ENCODE data around the gene HMCN2.

The HMCN2 gene

DNA sequence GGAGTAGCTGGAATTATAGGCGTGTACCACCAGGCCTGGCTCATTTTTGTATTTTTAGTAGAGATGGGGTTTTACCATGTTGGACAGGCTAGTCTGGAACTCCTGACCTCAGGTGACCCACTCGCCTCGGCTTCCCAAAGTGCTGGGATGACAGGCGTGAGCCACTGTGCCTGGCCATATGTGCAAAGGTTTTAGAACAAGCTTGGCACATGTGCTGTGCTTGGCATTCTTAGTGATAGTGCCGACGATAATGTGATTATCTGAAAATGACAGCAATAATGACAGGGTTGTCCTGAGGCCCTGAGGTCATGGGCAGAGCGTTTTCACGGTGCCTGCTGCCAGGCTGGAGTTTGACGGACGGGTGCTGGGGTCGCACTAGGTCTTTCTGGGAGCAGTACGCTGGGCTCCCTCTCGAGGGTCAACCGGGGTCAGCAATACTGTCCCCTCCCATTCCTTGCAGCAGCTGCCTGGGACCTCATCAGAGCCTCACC is 42.6 kb downstream of the HMCN2 start:
- DNase-seq (ENCODE audit: low spot score), result no peak

DNA sequence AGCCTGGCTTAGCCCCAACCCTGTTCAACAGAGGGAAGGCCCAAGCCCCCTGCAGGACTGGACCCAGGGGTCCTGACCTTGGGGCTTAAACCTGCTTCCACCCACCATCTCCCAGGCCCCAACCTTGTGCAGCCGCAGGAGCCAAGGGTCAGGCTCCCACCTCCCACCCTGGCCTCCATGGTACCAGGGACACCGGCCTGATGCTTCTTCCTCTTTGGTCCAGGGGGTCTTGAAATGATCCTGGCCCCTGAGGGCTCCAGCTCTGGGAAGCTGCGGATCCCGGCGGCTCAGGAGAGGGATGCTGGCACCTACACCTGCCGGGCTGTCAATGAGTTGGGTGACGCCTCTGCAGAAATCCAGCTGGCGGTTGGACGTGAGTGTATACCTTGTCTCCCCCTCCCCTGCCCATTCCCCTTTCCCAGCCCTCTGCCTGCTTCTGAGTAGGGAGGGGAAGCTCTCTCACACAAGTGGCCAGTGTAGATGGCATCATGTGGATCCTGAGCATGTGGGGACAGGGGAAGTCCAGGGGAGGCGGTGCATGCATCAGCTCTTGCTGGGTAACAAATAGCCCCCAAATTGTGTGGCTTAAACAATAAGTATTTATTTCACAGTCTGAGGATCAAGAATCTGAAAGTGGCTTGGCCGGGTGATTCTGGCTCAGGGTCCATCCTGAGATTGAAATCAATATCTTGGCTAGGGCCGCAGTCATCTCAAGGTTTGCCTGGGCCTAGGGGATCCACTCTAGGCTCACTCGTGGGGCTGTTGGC is 44.3 kb downstream of the HMCN2 start:
- DNase-seq (ENCODE audit: low spot score), result no peak

DNA sequence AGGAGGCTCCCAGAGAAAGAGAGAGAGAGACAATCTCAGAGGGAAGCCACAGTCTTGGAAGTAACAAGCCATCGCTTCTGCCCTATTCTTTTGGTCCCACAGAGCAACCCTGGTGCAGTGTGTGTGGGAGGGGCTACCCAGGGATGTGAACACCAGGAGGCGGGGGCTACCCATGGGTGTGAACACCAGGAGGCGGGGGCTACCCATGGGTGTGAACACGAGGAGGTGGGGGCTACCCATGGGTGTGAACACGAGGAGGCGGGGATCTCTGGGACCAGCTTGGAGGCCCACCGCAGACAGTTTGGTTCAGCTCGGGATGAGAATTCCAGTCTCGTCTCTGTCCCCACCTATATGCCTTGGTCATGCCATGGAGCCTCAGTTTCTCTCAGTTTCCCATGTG is 44.9 kb downstream of the HMCN2 start:
- no peak for DNase-seq (ENCODE audit: low spot score)

DNA sequence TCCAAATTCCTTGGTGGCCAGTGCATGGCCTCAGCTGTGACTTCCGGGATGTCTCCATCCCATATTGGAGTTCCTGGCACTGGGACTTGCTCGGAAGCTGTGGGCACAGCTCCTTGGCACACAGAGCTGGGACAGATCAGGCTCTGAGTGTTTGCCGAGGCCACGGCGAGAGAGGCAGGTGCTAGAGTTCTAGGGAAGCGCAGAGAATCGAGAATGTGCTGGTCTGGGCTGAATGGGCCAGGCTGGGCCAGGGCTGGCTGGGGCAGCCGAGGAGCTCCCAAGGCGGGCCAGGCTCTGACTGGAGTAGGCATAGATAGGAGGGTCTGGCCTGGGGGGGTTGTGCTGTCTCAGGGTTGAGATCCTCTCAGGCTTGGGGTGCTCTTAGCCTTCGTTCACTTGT is 45.4 kb downstream of the HMCN2 start:
- DNase-seq (ENCODE audit: low spot score), result no peak

DNA sequence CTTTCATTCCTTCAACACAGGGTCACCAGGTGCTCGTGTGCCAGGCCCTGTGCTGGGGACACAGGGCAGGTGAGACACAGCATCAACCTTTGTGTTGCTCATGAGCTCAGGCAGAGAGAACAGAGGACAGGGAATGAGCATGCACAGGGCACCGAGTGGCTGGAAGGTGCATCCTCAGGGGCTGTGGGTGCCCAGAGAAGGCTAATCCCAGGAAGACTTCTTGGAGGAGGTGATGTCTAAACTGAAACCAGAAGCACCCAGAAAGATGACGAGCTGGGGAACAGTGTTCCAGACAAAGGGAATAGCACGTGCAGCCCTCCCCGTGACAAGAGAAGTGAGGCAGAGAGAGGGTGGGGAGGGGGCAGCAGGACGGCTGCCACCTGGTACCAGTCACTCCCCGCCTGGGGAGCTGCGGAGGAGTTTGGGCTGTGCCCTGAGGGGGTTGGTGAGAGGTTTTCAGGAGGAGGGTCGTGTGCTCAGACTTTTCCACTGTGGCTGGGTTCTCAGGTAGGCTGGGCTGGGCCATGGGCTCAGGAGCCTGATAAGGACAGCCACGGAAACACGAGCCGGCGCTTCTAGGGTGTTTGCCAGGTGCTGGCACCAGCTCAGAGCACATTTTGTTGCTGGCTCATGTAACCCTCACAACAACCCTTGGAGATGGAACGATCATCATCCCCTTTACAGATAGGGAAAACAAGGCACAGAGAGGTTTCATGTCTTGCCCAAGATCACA is 46.0 kb downstream of the HMCN2 start:
- DNase-seq (ENCODE audit: low spot score), result no peak

DNA sequence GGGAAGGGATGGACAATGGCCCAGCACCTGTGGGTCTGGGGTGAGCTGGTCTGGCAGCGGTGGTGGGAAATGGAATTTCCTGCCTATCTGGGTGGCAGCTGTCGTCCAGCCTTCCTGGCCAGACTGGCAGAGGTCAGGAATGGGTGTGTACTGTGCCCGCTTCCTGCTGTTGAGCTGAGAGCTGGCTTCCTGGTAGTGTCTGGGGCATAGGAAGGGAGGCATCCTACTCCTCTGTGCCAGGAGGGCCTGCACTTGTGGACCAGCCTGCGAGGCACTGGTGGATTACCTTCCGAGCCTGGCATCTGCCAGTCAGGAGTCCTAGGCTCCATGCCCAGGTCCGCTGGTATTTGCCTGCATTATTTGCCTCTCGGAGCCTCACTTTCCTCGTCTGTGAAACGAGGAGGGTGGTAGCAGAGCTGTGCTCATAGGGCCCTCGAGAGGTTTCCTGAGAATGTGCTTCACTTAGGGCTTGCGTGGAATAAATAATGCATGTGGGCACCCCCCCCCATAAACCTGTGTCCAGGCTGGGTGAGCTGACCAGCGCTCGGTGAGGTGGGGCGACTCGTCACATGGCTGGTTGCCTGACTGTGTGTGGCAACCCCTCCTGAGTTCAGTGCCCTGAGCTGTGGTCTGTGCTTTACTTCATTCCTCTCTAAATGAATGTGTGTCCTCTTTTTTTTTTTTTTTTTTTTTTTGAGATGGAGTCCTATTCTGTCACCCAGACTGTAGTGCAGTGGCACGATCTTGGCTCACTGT is 47.7 kb downstream of the HMCN2 start:
- DNase-seq (ENCODE audit: low spot score), result no peak

DNA sequence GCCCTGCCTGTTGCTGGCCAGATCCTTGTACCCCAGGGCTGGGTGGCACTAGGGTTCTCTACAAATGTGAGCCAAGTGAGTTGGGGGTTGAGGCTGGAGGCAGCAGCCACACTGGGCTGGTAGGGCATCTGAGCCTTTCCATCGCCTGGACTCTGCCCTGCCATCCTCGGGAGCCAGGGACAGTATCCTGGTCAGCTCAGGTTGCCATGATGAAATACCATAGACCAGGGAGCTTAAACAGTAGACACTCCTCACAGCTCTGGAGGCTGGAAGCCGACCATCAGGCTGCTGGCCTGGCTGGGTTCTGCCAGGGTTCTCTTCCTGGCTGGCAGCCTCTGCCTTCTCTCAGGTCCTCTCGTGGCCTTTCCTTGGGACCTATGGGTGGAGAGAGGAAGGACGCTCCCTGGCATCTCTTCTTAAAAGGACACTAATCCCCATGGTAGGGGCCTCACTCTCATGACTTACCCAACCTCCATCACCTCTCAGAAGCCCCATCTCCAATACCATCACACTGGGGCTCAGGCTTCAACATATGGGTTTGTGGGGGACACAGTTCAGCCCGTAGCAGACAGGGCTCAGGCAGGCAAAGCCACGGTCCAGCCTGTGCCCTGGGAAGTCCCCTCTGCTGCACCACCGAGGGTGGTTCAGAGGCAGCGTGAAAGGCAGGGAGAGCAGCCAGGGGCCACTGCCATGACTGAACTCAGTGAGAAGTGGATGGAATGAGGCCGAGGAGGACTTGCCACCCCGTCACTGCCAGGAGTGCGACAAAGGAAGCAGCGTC is 50.1 kb downstream of the HMCN2 start:
- DNase-seq (ENCODE audit: low spot score), result no peak

DNA sequence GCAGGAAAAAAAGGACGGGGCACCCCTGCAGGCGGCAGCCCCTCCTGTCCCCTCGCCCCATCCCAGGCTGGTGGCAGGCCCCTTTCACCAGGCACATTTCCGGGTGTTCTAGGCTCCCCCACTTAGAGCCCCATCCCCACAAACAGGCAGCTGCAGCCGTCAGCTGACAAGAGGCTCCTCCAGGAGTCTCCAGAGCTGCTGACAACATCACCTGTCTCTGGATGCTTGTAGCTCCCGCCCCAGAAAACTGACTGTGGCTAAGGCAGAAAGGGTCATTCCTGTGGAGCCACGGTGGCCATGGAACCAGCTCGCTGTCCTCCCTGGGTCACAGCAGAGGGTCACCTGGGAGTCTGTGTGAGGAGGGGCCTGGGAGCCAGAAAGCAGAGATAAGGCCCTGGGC is 50.9 kb downstream of the HMCN2 start:
- DNase-seq (ENCODE audit: low spot score), result no peak

DNA sequence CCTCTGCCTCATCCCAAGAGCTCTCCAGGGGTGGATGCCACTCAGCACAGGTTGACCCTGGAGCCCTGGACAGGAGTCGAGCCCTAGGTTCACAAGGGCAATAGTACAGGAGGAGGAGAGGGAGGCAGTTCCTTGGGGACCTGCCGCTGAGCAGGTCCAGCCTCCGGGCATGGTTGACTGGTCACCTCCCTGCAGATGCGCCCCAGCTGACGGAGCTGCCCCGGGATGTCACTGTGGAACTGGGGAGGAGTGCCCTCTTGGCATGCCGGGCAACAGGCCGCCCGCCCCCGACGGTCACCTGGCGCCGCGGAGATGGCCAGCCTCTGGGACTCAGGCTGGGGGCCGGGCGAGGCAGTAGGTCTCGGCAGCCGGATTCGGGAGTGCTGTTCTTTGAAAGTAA is 53.7 kb downstream of the HMCN2 start:
- no peak for DNase-seq (ENCODE audit: low spot score)

DNA sequence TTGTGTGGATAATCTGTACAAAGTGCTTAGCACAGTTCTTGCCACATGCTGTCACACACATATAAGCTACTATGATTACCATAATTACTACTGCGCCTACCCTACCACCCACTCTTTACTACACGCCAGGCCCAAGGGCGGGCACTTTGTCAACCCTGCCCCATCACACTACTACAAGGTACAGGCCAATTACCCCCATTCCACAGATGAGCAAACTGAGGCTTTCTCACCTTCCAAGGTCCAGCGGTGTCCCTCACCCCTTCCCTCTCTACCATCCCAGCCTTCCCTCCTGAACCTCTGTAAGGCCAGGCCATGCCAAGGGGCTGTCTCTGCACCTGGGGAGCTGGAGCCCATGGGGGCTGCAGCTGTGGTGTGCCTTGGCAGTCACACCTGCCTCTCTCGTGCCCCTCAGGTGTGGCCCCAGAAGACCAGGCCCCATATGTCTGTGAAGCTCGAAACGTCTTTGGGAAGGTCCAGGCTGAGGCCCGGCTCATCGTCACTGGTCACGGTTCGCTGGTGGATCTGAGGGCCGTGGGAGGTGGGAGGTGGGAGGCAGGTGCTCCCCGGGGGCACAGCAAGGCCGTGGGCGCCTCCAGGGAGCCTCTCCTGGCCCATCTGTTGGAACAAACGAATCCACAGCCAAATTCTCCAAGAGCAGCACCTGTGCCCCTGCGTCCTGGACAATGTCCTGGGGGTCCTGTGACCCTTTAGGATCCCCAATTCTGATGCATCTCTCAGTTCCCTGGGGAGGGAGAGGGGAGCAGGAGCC is 54.6 kb downstream of the HMCN2 start:
- no peak for DNase-seq (ENCODE audit: low spot score)

DNA sequence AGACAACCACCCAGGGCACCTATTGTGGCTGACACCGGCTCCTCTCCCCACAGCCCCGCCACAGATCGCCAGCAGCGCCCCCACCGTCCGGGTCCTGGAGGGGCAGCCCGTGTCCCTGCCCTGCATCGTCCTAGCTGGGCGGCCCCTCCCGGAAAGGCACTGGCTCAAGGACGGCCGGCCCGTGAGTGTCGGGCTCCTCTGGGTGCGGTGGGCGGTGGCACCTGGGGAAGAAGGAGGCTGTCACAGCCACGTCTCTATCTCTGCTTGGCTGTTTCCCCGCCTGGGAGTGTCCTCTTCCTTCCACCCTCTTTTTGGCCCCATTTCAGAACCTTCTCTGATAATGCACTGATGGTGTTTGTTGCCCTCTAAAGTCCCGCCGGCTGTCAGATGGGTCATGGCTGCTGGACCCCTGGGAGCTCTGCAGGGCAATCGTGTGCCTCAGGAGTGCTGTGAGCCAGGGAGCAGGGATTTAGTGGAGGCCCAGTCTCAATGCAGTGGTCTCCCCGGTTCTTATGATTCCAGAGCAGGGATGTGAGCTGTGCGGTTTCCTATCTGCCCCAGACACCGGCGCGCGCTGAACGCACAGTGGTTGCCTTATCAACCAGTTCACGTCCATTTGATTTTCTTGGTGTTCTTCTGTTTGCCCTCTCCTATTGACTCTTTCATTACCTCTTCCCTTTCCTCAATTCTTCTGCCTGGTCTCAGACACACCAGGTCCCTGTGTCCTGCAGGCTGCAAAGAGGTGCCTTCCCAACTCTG is 55.3 kb downstream of the HMCN2 start:
- no peak for DNase-seq (ENCODE audit: low spot score)

DNA sequence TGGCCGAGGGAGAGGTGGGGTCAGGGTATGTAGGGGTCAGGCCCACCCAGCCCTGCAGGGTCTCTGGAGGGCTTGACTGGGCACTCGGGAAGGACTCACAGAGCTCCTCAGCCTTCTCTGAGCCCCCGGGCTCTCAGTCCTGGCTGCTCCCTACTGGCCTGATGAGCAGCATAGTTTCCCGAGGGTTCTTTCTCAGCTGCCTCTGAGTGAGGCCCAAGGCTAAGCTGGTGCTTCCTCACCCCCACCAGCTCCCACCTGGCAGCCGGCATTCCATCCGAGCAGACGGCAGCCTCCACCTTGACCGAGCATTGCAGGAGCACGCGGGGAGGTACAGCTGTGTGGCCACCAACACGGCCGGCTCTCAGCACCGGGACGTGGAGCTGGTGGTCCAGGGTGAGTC is 56.0 kb downstream of the HMCN2 start:
- DNase-seq (ENCODE audit: low spot score), result no peak

DNA sequence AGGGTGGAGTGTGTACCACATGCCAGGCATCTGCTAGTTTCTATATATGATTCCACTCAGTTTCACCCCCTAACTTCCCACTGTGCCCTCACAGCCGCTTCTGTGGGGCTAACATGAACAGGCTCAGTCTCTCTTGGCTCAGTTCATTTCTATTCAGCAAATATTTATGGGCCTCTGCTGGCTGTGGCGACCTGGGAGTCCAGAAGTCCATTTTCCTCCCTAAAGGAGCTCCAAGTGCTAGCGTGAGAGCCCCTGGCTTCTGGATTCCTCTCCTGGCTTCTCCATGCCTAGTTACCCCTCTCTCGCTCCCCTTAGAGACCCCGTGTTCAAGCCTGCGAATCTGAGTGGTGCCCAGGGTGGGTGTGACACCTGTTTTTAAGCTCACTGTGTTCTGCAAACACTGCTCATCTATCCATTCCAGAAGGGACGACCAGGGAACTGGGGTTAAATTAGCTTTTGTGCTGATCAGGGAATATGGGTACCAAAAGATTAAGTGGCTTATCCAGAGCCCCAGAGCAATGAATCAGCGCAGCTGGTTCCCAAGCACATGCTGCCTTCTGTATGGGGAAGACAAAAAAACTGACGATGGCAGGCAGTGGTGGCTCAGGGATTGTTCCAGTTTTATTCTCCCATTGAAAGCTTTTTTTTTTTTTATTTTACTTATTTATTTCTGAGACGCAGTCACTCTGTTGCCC is 57.6 kb downstream of the HMCN2 start:
- DNase-seq (ENCODE audit: low spot score), result no peak

DNA sequence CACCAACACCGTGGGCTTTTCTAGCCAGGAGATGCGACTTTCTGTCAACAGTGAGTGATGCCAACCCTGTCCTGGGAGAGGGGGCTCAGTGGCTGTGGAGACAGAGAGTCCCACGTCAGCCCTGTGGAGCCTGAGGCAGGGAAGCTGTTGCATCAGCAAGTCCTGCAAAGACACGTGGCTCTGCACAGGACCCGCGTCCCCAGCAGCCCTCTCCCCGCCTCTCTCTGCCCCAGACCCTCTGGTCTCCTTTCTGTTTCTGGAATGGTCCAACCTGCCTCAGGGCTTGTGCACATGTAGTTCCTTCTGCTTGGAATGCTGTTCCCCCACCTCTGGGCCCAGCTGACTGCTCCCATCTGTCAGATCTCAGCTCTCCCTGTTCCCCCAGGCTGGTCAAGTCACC is 60.4 kb downstream of the HMCN2 start:
- no peak for DNase-seq (ENCODE audit: low spot score)

DNA sequence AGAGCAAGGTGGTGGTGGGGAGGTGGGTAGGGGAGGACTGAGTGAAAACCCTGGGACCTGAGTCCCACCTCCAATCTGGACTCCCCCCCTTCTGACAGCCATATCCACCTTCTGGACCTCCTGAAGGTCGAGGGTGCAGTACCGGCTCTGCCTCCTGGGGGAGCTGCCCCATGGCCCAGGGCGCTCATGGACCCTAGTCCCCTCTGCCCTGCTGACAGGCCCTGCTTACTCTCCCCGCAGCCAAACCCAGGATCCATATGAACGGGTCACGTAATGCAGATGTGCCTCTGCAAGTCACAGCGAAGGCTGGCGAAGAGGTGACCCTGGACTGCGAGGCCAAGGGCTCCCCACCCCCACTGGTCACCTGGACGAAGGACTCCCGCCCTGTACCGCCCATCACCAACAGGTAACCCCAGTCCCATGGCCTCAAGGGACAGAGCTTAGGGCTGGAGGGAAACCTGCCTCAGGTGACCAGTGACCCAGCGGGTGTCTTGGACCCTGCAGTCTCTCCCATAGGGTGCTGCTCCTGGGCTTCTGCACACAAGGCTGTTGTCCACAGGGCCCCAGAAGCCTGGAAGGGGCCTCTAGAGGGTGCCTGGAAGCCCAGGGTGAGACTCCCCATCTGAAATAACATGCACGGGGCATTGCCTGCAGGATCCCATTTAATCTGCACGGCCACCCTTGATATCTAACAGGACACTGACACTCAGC is 61.7 kb downstream of the HMCN2 start:
- DNase-seq (ENCODE audit: low spot score), result no peak

DNA sequence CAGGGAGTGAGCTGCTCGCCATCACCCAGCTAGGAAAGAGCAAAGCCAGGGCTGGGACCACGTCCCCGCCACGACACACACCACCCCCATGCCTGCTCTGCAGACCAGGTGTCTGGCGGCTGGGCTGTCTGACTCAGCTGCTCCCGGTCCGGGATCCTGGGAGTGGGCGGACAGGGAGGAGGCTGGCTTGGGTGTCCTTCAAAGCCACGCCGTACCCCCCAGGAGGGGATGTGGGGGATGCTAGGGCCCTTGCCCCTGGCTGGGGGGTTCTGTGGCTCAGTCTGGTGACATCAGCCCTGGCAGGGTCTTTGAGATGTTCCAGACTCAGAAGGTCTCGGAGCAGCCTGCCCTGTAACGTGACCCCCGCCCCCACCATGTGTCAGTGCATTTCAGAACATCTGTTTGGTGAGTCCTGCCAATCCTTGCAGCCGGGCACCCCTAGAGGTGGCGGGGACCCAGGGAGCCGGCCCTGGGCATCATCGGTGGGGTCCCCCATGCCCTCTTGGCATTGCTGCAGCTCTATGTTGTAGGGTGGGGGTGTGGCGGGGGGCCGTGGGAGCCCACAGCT is 62.3 kb downstream of the HMCN2 start:
- DNase-seq (ENCODE audit: low spot score), result no peak

DNA sequence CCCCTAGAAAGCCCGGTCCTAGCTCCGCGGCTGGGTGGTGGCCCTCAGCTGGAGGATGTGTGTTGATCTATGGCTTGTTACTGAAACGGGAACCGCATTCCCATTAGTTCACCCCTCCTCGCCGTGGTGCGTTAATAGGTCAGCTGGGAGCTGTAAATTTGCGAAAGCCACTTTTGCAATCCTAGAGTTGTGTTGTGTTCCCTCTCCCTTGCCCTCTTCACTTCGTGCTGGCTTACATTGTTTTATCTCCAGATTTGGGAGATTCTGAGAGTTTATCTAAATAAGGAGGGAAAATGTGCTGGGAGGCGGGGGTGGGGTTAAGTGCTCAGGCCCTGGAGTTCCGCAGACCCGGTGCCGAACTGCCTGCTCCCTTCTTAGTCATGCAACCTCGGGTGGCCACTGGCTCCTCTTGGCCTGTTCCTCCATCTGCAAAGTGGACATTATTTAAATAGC is 62.8 kb downstream of the HMCN2 start:
- DNase-seq (ENCODE audit: low spot score), result no peak

DNA sequence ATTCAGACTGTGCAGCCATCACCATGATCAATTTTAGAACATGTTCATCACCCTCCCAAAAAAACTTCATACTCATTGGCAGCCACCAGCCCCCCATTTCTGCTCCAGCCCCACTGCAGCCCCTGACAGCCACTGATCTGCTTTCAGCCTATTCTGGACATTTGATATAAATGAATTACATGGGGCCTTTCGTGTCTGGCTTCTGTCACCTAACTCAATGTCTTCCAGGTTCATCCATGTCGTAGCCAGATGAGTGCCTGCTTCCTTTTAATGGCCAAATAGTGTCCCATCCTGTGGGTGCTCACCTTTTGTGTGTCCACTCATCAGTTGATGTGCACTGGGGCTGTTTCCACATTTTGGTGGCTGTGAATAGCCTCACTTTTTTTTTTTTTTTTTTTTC is 63.5 kb downstream of the HMCN2 start:
- no peak for DNase-seq (ENCODE audit: low spot score)
